ENCODE measurements around the gene GLI2. TPM values are rescaled to one million over a fixed set of nuclear protein-coding genes. Genes with fewer than 3 reads are reported as not detected.

The GLI2 gene
- total RNA-seq, 2 experiments from 2014 or later, result not detected

DNA sequence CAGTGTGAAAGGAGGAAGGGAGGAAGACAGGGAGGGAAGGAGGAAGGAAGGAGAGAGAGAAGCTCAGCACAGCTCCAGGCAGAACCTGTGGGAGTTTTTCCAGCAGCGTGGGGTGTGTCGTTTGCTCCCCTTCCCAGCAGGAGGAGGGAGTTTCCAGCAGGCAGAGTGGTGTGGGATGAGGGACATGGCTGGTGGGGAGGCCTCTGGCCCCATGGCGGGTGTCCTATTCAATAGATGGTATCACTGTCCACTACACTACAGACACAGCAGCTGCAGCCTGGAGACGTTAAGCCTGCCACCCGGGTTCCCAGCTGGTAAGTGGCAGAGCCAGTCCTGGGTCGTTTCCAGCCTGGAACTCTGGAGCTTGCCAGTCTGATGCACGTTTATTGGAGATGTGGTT is 44.7 kb downstream of the GLI2 start:
- Histone ChIP-seq H3K79me2 (ENCODE audit: insufficient read depth, low read depth, low read length) (no peaks in the 10 kb centered on the region), H3K4me3 (ENCODE audit: low read depth, low read length, poor library complexity, severe bottlenecking) (no peak overlapping the region), H3K9me3 (ENCODE audit: low read length) (no peaks in the 10 kb centered on the region), H4K20me1 (ENCODE audit: insufficient read depth, low read length) (no peaks in the 10 kb centered on the region), H3K4me2 (ENCODE audit: low read length) (no peak overlapping the region), H3K9me2 (ENCODE audit: insufficient read depth, low read length) (no peaks in the 10 kb centered on the region), H2AFZ (ENCODE audit: low read length) (no peak overlapping the region), H3K36me3 (ENCODE audit: insufficient read depth, low read length) (no peaks in the 10 kb centered on the region), H3K4me1 (ENCODE audit: insufficient read depth, low read length, poor library complexity, severe bottlenecking) (no peaks in the 10 kb centered on the region), H3K27ac (ENCODE audit: low read depth, low read length, poor library complexity, severe bottlenecking) (no peak overlapping the region)
- POLR2A ChIA-PET, result interaction anchor here (1.0 kb wide), 1 partner anchor 16 kb away, joined by 4 read pairs; no protein-coding TSS in a partner anchor
- TF ChIP-seq EZH2phosphoT487 (IDR thresholded peaks at IDR 0.05; ENCODE audit: borderline replicate concordance, low read depth, low read length), result no peak
- TF ChIP-seq CTCF (conservative IDR thresholded peaks at IDR 0.05; ENCODE audit: low read length), result no peak
- intact Hi-C loops (cut with micrococcal nuclease; ENCODE audit: unreplicated experiment), result no loop called here
- CTCF ChIA-PET (ENCODE audit: unreplicated experiment), result no interaction called here
- no TSS peak for BruUV-seq (replicated peaks)
- no peak for DNase-seq (ENCODE audit: low spot score)

DNA sequence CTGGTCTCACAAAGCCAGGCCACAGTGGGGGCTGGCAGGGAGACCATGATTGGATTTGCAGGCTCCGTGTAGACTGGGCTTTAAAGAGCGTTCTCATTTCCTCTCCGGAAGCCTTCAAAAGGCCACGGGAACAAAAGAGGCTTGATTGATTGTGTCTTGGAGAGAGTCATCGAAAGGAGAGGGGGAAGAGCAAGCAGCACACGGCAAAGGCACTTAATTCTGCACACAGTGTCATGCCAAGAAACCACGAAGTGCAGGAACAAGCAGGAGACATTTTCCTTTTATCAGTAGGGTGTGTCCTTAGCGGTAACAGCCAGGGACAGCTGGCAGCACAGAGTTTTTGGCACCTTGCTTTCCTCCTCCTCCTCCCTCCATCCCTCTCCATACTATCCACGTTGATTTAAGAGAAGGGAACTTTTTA is 47.7 kb downstream of the GLI2 start:
- no peaks in the 10 kb centered on the region for H3K9me2 ChIP-seq (ENCODE audit: insufficient read depth, low read length)
- no peak overlapping the region for H3K4me2 ChIP-seq (ENCODE audit: low read length)
- intact Hi-C loops (cut with micrococcal nuclease; ENCODE audit: unreplicated experiment), result no loop called here
- CTCF ChIA-PET (ENCODE audit: unreplicated experiment), result no interaction called here
- H3K4me1 ChIP-seq (ENCODE audit: insufficient read depth, low read length, poor library complexity, severe bottlenecking), result no peaks in the 10 kb centered on the region
- H3K36me3 ChIP-seq (ENCODE audit: insufficient read depth, low read length), result no peaks in the 10 kb centered on the region
- no peak overlapping the region for H2AFZ ChIP-seq (ENCODE audit: low read length)
- H3K27ac ChIP-seq (ENCODE audit: low read depth, low read length, poor library complexity, severe bottlenecking), result no peak overlapping the region
- no peak for TF ChIP-seq CTCF (conservative IDR thresholded peaks at IDR 0.05; ENCODE audit: low read length)
- no peak for TF ChIP-seq EZH2phosphoT487 (IDR thresholded peaks at IDR 0.05; ENCODE audit: borderline replicate concordance, low read depth, low read length)
- no peaks in the 10 kb centered on the region for H4K20me1 ChIP-seq (ENCODE audit: insufficient read depth, low read length)
- no peak overlapping the region for H3K4me3 ChIP-seq (ENCODE audit: low read depth, low read length, poor library complexity, severe bottlenecking)
- no peaks in the 10 kb centered on the region for H3K9me3 ChIP-seq (ENCODE audit: low read length)
- no peak for DNase-seq (ENCODE audit: low spot score)
- POLR2A ChIA-PET, result no interaction called here
- BruUV-seq (replicated peaks), result no TSS peak
- no peaks in the 10 kb centered on the region for H3K79me2 ChIP-seq (ENCODE audit: insufficient read depth, low read depth, low read length)

DNA sequence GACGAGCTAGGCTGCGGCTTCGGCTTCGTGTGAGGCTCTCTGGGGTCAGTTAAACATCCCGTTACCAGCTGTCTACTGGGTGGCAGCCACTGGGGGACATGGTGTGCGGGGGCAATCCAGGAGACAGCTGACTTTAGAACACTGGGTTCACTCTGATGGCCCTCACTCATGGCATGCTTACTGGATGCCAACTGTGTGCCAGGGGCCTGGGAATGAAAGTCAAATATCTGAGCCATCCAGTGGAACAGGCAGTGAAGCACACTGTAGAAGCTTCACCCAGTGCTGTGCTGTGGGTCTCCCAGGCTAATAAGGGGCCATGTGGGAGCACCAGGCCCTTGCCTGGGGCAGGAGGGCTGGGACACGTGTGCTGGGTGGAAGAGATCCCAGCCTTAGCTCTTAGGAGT is 48.3 kb downstream of the GLI2 start:
- Histone ChIP-seq H3K79me2 (ENCODE audit: insufficient read depth, low read depth, low read length) (no peaks in the 10 kb centered on the region), H3K9me3 (ENCODE audit: low read length) (no peaks in the 10 kb centered on the region), H4K20me1 (ENCODE audit: insufficient read depth, low read length) (no peaks in the 10 kb centered on the region), H3K4me3 (ENCODE audit: low read depth, low read length, poor library complexity, severe bottlenecking) (no peak overlapping the region), H3K4me1 (ENCODE audit: insufficient read depth, low read length, poor library complexity, severe bottlenecking) (no peaks in the 10 kb centered on the region), H3K9me2 (ENCODE audit: insufficient read depth, low read length) (no peaks in the 10 kb centered on the region), H3K36me3 (ENCODE audit: insufficient read depth, low read length) (no peaks in the 10 kb centered on the region), H3K4me2 (ENCODE audit: low read length) (no peak overlapping the region), H3K27ac (ENCODE audit: low read depth, low read length, poor library complexity, severe bottlenecking) (no peak overlapping the region), H2AFZ (ENCODE audit: low read length) (no peak overlapping the region)
- TF ChIP-seq CTCF (conservative IDR thresholded peaks at IDR 0.05; ENCODE audit: low read length) (no peak), EZH2phosphoT487 (IDR thresholded peaks at IDR 0.05; ENCODE audit: borderline replicate concordance, low read depth, low read length) (no peak)
- DNase-seq (ENCODE audit: low spot score), result no peak
- CTCF ChIA-PET (ENCODE audit: unreplicated experiment), result no interaction called here
- POLR2A ChIA-PET, result interaction anchor here (0.6 kb wide), 1 partner anchor 72 kb away, joined by 4 read pairs; no protein-coding TSS in a partner anchor
- intact Hi-C loops (cut with micrococcal nuclease; ENCODE audit: unreplicated experiment), result no loop called here
- BruUV-seq (replicated peaks), result no TSS peak
